Activated T-helper 2 cell treated with anti-CD3 and anti-CD28 coated beads, Interferon-gamma antibody, Interleukin-2, Interleukin-4, amounts not matched to agents 10 μg/mL and 5 μg/mL and 100 μg/mL, durations not matched to agents 14 hours and 24 hours and 36 hours (primary cell): ENCODE data around the gene GPR161. TPM values are rescaled to one million over a fixed set of nuclear protein-coding genes. Genes with fewer than 3 reads are reported as not detected.

Source experiments
- total RNA-seq: library from RNA; stranded (reverse); gene quantifications from 2 replicates; pipeline ENCODE4 v1.2.3, GENCODE V29; 2022

The GPR161 gene
- total RNA-seq, 1 donor from 2014 or later: 1.3 TPM

Other genes starting within 250 kb of the GPR161 start
- 0.07 and 0.09 TPM in 2 replicates for gene ADCY10, start 222.8 kb downstream of the GPR161 start, total RNA-seq
- 29.6 and 33.1 TPM in 2 replicates for gene DCAF6, start 200.2 kb downstream of the GPR161 start, total RNA-seq
- 45.6 and 48.7 TPM in 2 replicates for gene MPC2, start 199.9 kb downstream of the GPR161 start, total RNA-seq
- gene TIPRL, start 42.0 kb upstream of the GPR161 start, total RNA-seq: 59.9 and 63.4 TPM in 2 replicates
- gene SFT2D2, start 89.1 kb upstream of the GPR161 start, total RNA-seq: 106 and 119 TPM in 2 replicates
- 6.5 and 7.6 TPM in 2 replicates for gene TBX19, start 143.9 kb upstream of the GPR161 start, total RNA-seq